Keratinocyte (primary cell): ENCODE results near the gene KCNC1. TPM values are rescaled to one million over a fixed set of nuclear protein-coding genes. Genes with fewer than 3 reads are reported as not detected.

ENCODE experiments used
- DNase-seq: peaks from one replicate; pipeline ENCODE4 v3.0.0-alpha.2; 2011; ENCODE audit warnings: low read depth, missing footprints, low spot score
- FAIRE-seq: peaks from 2 replicates; lab custom pipeline; 2011; peaks lifted over from hg19 to GRCh38; lab: Jason Lieb, UNC
- H2AFZ ChIP-seq: 2 replicates; pipeline ENCODE4 v1.6.0; 2012; ENCODE audit warnings: low read length, control low read depth, inconsistent platforms; ENCODE audit not compliant: control insufficient read depth
- H3K27ac ChIP-seq: 2 replicates; pipeline ENCODE4 v1.5.1; 2011; ENCODE audit warnings: low read length; ENCODE audit not compliant: control insufficient read depth, insufficient read depth
- H3K27me3 ChIP-seq: 3 replicates; pipeline ENCODE4 v1.6.0; 2011; ENCODE audit warnings: low read length; ENCODE audit not compliant: control insufficient read depth, insufficient read depth; ENCODE audit errors: extremely low read depth
- H3K36me3 ChIP-seq, 2 experiments: 2 replicates in 1 of 2; 3 replicates in 1 of 2; pipeline ENCODE4 v1.5.1; 2011; ENCODE audit warnings: low read length in 2 of 2, mild to moderate bottlenecking in 1 of 2; ENCODE audit not compliant: control insufficient read depth in 2 of 2, insufficient read depth in 2 of 2; ENCODE audit errors: extremely low read depth in 1 of 2
- H3K4me1 ChIP-seq: 3 replicates; pipeline ENCODE4 v1.5.1; 2011; ENCODE audit warnings: low read length; ENCODE audit not compliant: control insufficient read depth, insufficient read depth; ENCODE audit errors: extremely low read depth
- H3K4me2 ChIP-seq: 3 replicates; pipeline ENCODE4 v1.6.0; 2011; ENCODE audit warnings: low read depth, low read length; ENCODE audit not compliant: control insufficient read depth, insufficient read depth; ENCODE audit errors: extremely low read depth
- H3K4me3 ChIP-seq, 3 experiments: fragments of 200-600 bp in 1 of 3; sonication (generic) in 1 of 3; 2 replicates in 2 of 3; 3 replicates in 1 of 3; pipeline ENCODE4 v1.5.1; 2011 to 2016; ENCODE audit warnings: low read length in 3 of 3, mild to moderate bottlenecking in 3 of 3, control low read depth in 2 of 3, inconsistent platforms in 1 of 3, low read depth in 1 of 3, mixed read lengths in 1 of 3, mixed run types in 1 of 3, moderate library complexity in 1 of 3; ENCODE audit not compliant: control insufficient read depth in 2 of 3, insufficient read depth in 2 of 3; ENCODE audit errors: extremely low read depth in 1 of 3
- H3K79me2 ChIP-seq: 2 replicates; pipeline ENCODE4 v1.6.0; 2012; ENCODE audit warnings: low read length; ENCODE audit not compliant: control insufficient read depth, insufficient read depth
- H3K9ac ChIP-seq: 3 replicates; pipeline ENCODE4 v1.6.0; 2011; ENCODE audit warnings: low read length; ENCODE audit not compliant: control insufficient read depth, insufficient read depth; ENCODE audit errors: extremely low read depth
- H3K9me1 ChIP-seq: 3 replicates; pipeline ENCODE4 v1.6.0; 2011; ENCODE audit warnings: low read length; ENCODE audit not compliant: control insufficient read depth, insufficient read depth; ENCODE audit errors: extremely low read depth
- H3K9me3 ChIP-seq: 2 replicates; pipeline ENCODE4 v1.5.1; 2012; ENCODE audit warnings: low read depth, low read length; ENCODE audit not compliant: control insufficient read depth
- H4K20me1 ChIP-seq: 3 replicates; pipeline ENCODE4 v1.6.0; 2011; ENCODE audit warnings: low read length; ENCODE audit not compliant: control insufficient read depth, insufficient read depth; ENCODE audit errors: extremely low read depth
- CTCF ChIP-seq, 3 experiments: IDR thresholded peaks in 1 of 3; conservative IDR thresholded peaks in 1 of 3; optimal IDR thresholded peaks in 1 of 3; 2 replicates in 2 of 3; 3 replicates in 1 of 3; pipeline versions ENCODE3 to v1.5.1; 2011; ENCODE audit warnings: low read length in 3 of 3, mild to moderate bottlenecking in 3 of 3, moderate library complexity in 2 of 3, control low read depth in 1 of 3, inconsistent platforms in 1 of 3; ENCODE audit not compliant: insufficient read depth in 2 of 3; ENCODE audit errors: extremely low read depth in 1 of 3
- EZH2 ChIP-seq: IDR thresholded peaks from one replicate; pipeline ENCODE4 v1.6.1; 2012; ENCODE audit warnings: inconsistent platforms, mild to moderate bottlenecking, low read length, moderate library complexity
- dilution Hi-C: fragments of 300-500 bp; cut with MboI; formaldehyde crosslinking; loops from one replicate; pipeline ENCODE4 v1.7.0; 2020; ENCODE audit warnings: low sequenced_read_pairs; ENCODE audit not compliant: extremely low pct_ligation_motif_present
- polyA plus RNA-seq, 5 experiments: library from polyadenylated mRNA; depleted of rRNA in 3 of 5; stranded (reverse) in 3 of 5; stranded (forward) in 1 of 5; unstranded in 1 of 5; fragments of >200 nt; gene quantifications; 1 replicate in 1 of 5; 2 replicates in 3 of 5; 3 replicates in 1 of 5; pipeline versions ENCODE4 v1.2.1 to v1.2.3, GENCODE V29; 2011 to 2012; ENCODE audit warnings: missing spikeins in 2 of 5, low read depth in 1 of 5, low replicate concordance in 1 of 5

Gene KCNC1
- polyA plus RNA-seq, 1 donor (not counting 4 experiments of a cell fraction or from before 2014, with no cell fraction given), result not detected

GRCh38 chr11:17750013-17750800 is 15.6 kb downstream of the KCNC1 start:
- H3K4me3 ChIP-seq, result no peak overlapping the region
- H3K9me1 ChIP-seq, result no peaks in the 10 kb centered on the region
- no peaks in the 10 kb centered on the region for H4K20me1 ChIP-seq
- TF ChIP-seq EZH2 (no peak), CTCF (optimal IDR thresholded peaks at IDR 0.05 in 1 of 3, IDR thresholded peaks at IDR 0.05 in 1 of 3, conservative IDR thresholded peaks at IDR 0.05 in 1 of 3; ENCODE audit: extremely low read depth in 1 of 3, insufficient read depth in 2 of 3, low read length in 3 of 3) (no peak)
- H3K9ac ChIP-seq, result no peak overlapping the region
- FAIRE-seq (no peak), DNase-seq (no peak)
- no peaks in the 10 kb centered on the region for H3K79me2 ChIP-seq
- H3K27ac ChIP-seq, result no peak overlapping the region
- no peaks in the 10 kb centered on the region for H3K36me3 ChIP-seq
- no peaks in the 10 kb centered on the region for H3K9me3 ChIP-seq
- no peaks in the 10 kb centered on the region for H3K4me1 ChIP-seq
- peaks cover 3% of the 10 kb centered on the region for H3K27me3 ChIP-seq
- dilution Hi-C loops, result no loop called here
- H3K4me2 ChIP-seq, result no peak overlapping the region
- H2AFZ ChIP-seq, result no peak overlapping the region

GRCh38 chr11:17750801-17751165 is 16.2 kb downstream of the KCNC1 start:
- no peaks in the 10 kb centered on the region for H3K36me3 ChIP-seq
- TF ChIP-seq CTCF (optimal IDR thresholded peaks at IDR 0.05 in 1 of 3, IDR thresholded peaks at IDR 0.05 in 1 of 3, conservative IDR thresholded peaks at IDR 0.05 in 1 of 3; ENCODE audit: extremely low read depth in 1 of 3, insufficient read depth in 2 of 3, low read length in 3 of 3) (no peak), EZH2 (no peak)
- H3K4me1 ChIP-seq, result no peaks in the 10 kb centered on the region
- no peaks in the 10 kb centered on the region for H3K9me3 ChIP-seq
- no peaks in the 10 kb centered on the region for H4K20me1 ChIP-seq
- no peak overlapping the region for H2AFZ ChIP-seq
- peaks cover 3% of the 10 kb centered on the region for H3K27me3 ChIP-seq
- no peak overlapping the region for H3K4me3 ChIP-seq
- no peak overlapping the region for H3K4me2 ChIP-seq
- no peak for DNase-seq
- dilution Hi-C loops, result no loop called here
- no peak overlapping the region for H3K27ac ChIP-seq
- no peak for FAIRE-seq
- H3K79me2 ChIP-seq, result no peaks in the 10 kb centered on the region
- no peak overlapping the region for H3K9ac ChIP-seq
- no peaks in the 10 kb centered on the region for H3K9me1 ChIP-seq
